GM23248 (cell line): ENCODE results near the gene FUT8.

Experiments used
- EZH2 ChIP-seq: fragments of 200-600 bp; sonication (generic); IDR thresholded peaks from 2 replicates; pipeline ENCODE4 v1.6.1; 2018; ENCODE audit warnings: antibody characterized with exemption, mild to moderate bottlenecking; ENCODE audit not compliant: insufficient read depth, poor library complexity, severe bottlenecking
- EZH2phosphoT487 ChIP-seq: fragments of 200-600 bp; sonication (generic); IDR thresholded peaks from 2 replicates; pipeline ENCODE4 v1.6.1; 2018; ENCODE audit warnings: antibody characterized with exemption, moderate library complexity, mild to moderate bottlenecking, low read depth; ENCODE audit not compliant: insufficient read depth

- TF ChIP-seq EZH2: no peak
- TF ChIP-seq EZH2phosphoT487: no peak
These were observed 310.8 kb downstream of the FUT8 start for GRCh38 chr14:65723348-65723747.
